ENCODE results near the gene ITM2A. TPM values are rescaled to one million over a fixed set of nuclear protein-coding genes. Genes with fewer than 3 reads are reported as not detected.

Gene ITM2A
- total RNA-seq, 2 donors from 2014 or later, result 22.4 to 23.0 TPM

DNA sequence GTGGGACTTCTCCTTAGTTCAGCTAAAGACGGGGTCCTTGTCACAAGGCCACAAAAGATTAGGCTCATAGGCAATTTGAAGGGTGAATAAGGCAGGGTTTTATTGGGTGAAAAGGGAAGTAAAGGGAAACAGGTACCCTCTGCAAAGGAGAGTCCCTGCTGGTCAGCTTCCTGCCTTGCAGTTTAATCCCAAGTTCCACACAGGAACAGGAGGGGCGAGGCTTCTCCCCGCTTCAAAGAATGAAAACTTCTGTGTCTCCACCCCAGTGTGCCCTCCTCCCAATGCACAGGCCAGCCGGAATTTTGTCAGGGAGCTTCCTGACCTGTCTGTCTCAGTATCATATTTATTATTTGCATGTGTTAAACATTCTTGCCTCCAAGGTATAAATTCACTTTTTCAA lies 37.1 kb downstream of the ITM2A start:
- no peak overlapping the region for H3K27ac ChIP-seq
- WGBS, result 55% methylated on average over 4 of the region's 4 CpGs
- no peaks in the 10 kb centered on the region for H3K4me1 ChIP-seq (replicated peaks)
- TF ChIP-seq POLR2A (IDR thresholded peaks at IDR 0.05) (no peak), POLR2AphosphoS5 (IDR thresholded peaks at IDR 0.05) (no peak)
- TF ChIP-seq, protein P1, sequence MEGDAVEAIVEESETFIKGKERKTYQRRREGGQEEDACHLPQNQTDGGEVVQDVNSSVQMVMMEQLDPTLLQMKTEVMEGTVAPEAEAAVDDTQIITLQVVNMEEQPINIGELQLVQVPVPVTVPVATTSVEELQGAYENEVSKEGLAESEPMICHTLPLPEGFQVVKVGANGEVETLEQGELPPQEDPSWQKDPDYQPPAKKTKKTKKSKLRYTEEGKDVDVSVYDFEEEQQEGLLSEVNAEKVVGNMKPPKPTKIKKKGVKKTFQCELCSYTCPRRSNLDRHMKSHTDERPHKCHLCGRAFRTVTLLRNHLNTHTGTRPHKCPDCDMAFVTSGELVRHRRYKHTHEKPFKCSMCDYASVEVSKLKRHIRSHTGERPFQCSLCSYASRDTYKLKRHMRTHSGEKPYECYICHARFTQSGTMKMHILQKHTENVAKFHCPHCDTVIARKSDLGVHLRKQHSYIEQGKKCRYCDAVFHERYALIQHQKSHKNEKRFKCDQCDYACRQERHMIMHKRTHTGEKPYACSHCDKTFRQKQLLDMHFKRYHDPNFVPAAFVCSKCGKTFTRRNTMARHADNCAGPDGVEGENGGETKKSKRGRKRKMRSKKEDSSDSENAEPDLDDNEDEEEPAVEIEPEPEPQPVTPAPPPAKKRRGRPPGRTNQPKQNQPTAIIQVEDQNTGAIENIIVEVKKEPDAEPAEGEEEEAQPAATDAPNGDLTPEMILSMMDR (IDR thresholded peaks at IDR 0.05), result no peak
- no peaks in the 10 kb centered on the region for H3K9me3 ChIP-seq
- intact Hi-C loops (cut with DNase I), result no loop called here
- no peaks in the 10 kb centered on the region for H3K27me3 ChIP-seq (replicated peaks; ENCODE audit: insufficient read depth)
- H3K36me3 ChIP-seq, result no peaks in the 10 kb centered on the region
- H3K4me3 ChIP-seq, result no peak overlapping the region
- no peak for DNase-seq (ENCODE audit: low spot score)

DNA sequence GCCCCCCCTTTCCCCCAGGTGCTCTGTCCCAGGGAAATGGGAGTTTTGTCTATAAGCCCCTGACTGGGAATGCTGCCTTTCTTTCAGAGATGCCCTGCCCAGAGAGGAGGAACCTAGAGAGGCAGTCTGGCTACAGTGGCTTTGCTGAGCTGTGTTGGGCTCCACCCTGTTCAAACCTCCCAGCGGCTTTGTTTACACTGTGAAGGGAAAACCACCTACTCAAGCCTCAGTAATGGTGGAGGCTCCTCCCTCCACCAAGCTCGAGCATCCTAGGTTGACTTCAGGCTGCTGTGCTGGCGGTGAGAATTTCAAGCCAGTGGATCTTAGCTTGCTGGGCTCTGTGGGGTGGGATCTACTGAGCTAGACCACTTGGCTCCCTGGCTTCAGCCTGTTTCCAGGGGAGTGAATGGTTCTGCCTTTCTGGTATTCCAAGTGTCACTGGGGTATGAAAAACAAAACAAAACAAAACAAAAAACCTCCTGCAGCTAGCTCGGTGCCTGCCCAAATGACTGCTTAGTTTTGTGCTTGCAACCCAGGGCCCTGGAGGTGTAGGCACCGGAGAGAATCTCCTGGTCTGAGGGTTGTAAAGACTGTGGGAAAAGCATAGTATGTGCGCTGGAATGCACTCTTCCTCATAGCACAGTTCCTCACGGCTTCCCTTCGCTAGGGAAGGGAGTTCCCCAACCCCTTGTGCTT lies 41.7 kb downstream of the ITM2A start:
- TF ChIP-seq POLR2A (IDR thresholded peaks at IDR 0.05) (no peak), POLR2AphosphoS5 (IDR thresholded peaks at IDR 0.05) (no peak)
- TF ChIP-seq, protein P1 (IDR thresholded peaks at IDR 0.05), result no peak
- H3K27me3 ChIP-seq (replicated peaks; ENCODE audit: insufficient read depth), result no peaks in the 10 kb centered on the region
- intact Hi-C loops (cut with DNase I), result no loop called here
- no peaks in the 10 kb centered on the region for H3K9me3 ChIP-seq
- 55% methylated on average over 3 of the region's 8 CpGs for WGBS
- H3K4me3 ChIP-seq, result no peak overlapping the region
- no peaks in the 10 kb centered on the region for H3K4me1 ChIP-seq (replicated peaks)
- no peak for DNase-seq (ENCODE audit: low spot score)
- H3K36me3 ChIP-seq, result no peaks in the 10 kb centered on the region
- no peak overlapping the region for H3K27ac ChIP-seq

Other genes starting within 250 kb of the ITM2A start
- under 1 TPM; 0.28 to 0.59 TPM for gene GPR174, start 222.6 kb downstream of the ITM2A start, total RNA-seq

All from prostate gland (tissue), 2 donors.